H1 (cell line): ENCODE results near the gene RPAP3. TPM values are rescaled to one million over a fixed set of nuclear protein-coding genes. Genes with fewer than 3 reads are reported as not detected.

Experiments
- CTCF ChIP-seq, 3 experiments: IDR thresholded peaks; 1 replicate in 2 of 3; 2 replicates in 1 of 3; pipeline versions ENCODE4 v1.5.1 to v1.6.1; 2011; ENCODE audit warnings: low read length in 3 of 3, mild to moderate bottlenecking in 3 of 3, inconsistent platforms in 2 of 3, low read depth in 1 of 3, moderate library complexity in 1 of 3; ENCODE audit not compliant: insufficient read depth in 1 of 3; ENCODE audit errors: control extremely low read depth in 1 of 3
- RAD21 ChIP-seq, 2 experiments: IDR thresholded peaks in 1 of 2; conservative IDR thresholded peaks in 1 of 2; 2 replicates each; pipeline ENCODE4 v1.6.1; 2011; ENCODE audit warnings: low read depth in 2 of 2, low read length in 2 of 2, improper control_type of control experiment in 1 of 2, inconsistent platforms in 1 of 2, mild to moderate bottlenecking in 1 of 2, moderate library complexity in 1 of 2
- polyA plus RNA-seq, 7 experiments: library from polyadenylated mRNA; depleted of rRNA in 3 of 7; stranded (reverse) in 5 of 7; unstranded in 2 of 7; fragments of >200 nt in 5 of 7; fragments of 200-250 nt in 2 of 7; gene quantifications; 1 replicate in 5 of 7; 2 replicates in 1 of 7; 4 replicates in 1 of 7; pipeline versions ENCODE4 v1.2.1 to v1.2.3, GENCODE V29; 2011 to 2013; ENCODE audit warnings: missing spikeins in 2 of 7, mixed read lengths in 2 of 7
- total RNA-seq: library from RNA; stranded (reverse); fragmentation: NEBNext Ultra II Directional; extraction: Animal tissue kit (Norgen Biotek cat#: 25700); gene quantifications from 2 replicates; pipeline ENCODE4 v1.2.1, GENCODE V29; 2021

The RPAP3 gene
- total and polyA plus RNA-seq, 2 of the 8 experiments (the other 6 are each of a cell fraction or from before 2014, with no cell fraction given), result 6.4 to 60.5 TPM

GRCh38 chr12:47715393-47715876, 9.6 kb upstream of the RPAP3 start (continued):
- TF ChIP-seq CTCF (IDR thresholded peaks at IDR 0.05; ENCODE audit: control extremely low read depth in 1 of 3, insufficient read depth in 1 of 3, low read depth in 1 of 3, low read length in 3 of 3), result peak in 2 of 3 experiments; percentile 77 to 84; a peak in 3 of 4 replicates
- TF ChIP-seq RAD21 (IDR thresholded peaks at IDR 0.05 in 1 of 2, conservative IDR thresholded peaks at IDR 0.05 in 1 of 2; ENCODE audit: low read depth in 2 of 2, low read length in 2 of 2), result peak; percentile 84 to 88
